GM21390 (cell line): ENCODE data around the gene ACP4.
"Not testable (repeated sequence)": the region's sequence is repeated elsewhere in the genome, so short reads cannot be mapped to it uniquely, and the experiment has no call there.

ENCODE experiments used
- ATAC-seq: cut with Tn5 transposase; IDR thresholded peaks from one replicate; pipeline ENCODE4 v1.9.1; 2021; ENCODE audit not compliant: unreplicated experiment

ACP4 gene

GRCh38 chr19:50773454-50773853, 16.8 kb upstream of the ACP4 start:
- ATAC-seq = not testable (repeated sequence)

GRCh38 chr19:50776131-50776530, 14.1 kb upstream of the ACP4 start:
- ATAC-seq = no peak

- ATAC-seq = no peak
Measured at GRCh38 chr19:50777261-50777660, 13.0 kb upstream of the ACP4 start.

GRCh38 chr19:50777830-50778303, 12.3 kb upstream of the ACP4 start:
- no peak for ATAC-seq

GRCh38 chr19:50778906-50779430, 11.2 kb upstream of the ACP4 start:
- ATAC-seq = no peak

GRCh38 chr19:50779504-50780457, 10.4 kb upstream of the ACP4 start:
- no peak for ATAC-seq

GRCh38 chr19:50780753-50781435, 9.3 kb upstream of the ACP4 start:
- ATAC-seq = no peak

- ATAC-seq = not testable (repeated sequence)
Measured at GRCh38 chr19:50783848-50784152, 6.4 kb upstream of the ACP4 start.

- no peak for ATAC-seq
Measured at GRCh38 chr19:50784710-50785109, 5.5 kb upstream of the ACP4 start.

GRCh38 chr19:50785329-50785728, 4.9 kb upstream of the ACP4 start:
- ATAC-seq = no peak

- ATAC-seq = no peak
Measured at GRCh38 chr19:50790922-50791467, 780 bp downstream of the ACP4 start.

- no peak for ATAC-seq
Measured at GRCh38 chr19:50791594-50792271, 1.5 kb downstream of the ACP4 start.

- ATAC-seq = no peak
Measured at GRCh38 chr19:50792272-50793250, 2.3 kb downstream of the ACP4 start.

- ATAC-seq = no peak
Measured at GRCh38 chr19:50793558-50794065, 3.4 kb downstream of the ACP4 start.

- ATAC-seq = no peak
Measured at GRCh38 chr19:50794074-50794875, 4.1 kb downstream of the ACP4 start.

- ATAC-seq = no peak
Measured at GRCh38 chr19:50794876-50795663, 4.9 kb downstream of the ACP4 start.

- ATAC-seq = no peak
Measured at GRCh38 chr19:50795664-50796073, 5.5 kb downstream of the ACP4 start.

- ATAC-seq = no peak
Measured at GRCh38 chr19:50796128-50796633, 6.0 kb downstream of the ACP4 start.
